Measurements from ENCODE around the gene DOCK4.

- TF ChIP-seq YY1 (IDR thresholded peaks at IDR 0.05; ENCODE audit: insufficient read depth, insufficient read length) (no peak), ZNF274 (IDR thresholded peaks at IDR 0.05; ENCODE audit: low read depth, low read length) (no peak)
Measured at GRCh38 chr7:111750228-111750627, 456.0 kb downstream of the DOCK4 start.

All from NT2/D1 (cell line).